NT2/D1 (cell line): ENCODE data around the gene ZNF235.

Source experiments
- YY1 ChIP-seq: IDR thresholded peaks from 2 replicates; pipeline ENCODE4 v1.6.1; 2011; ENCODE audit not compliant: insufficient read length, insufficient read depth
- ZNF274 ChIP-seq: IDR thresholded peaks from 2 replicates; pipeline ENCODE4 v1.6.1; 2011; ENCODE audit warnings: mild to moderate bottlenecking, low read depth, low read length

GRCh38 chr19:44260695-44261446 lies 44.0 kb downstream of the ZNF235 start:
- TF ChIP-seq YY1 (no peak), ZNF274 (no peak)
